GM18909 (cell line): ENCODE results near the gene COPA.

Experiments
- ATAC-seq: cut with Tn5 transposase; IDR thresholded peaks from one replicate; pipeline ENCODE4 v1.9.1; 2021; ENCODE audit warnings: mild to moderate bottlenecking; ENCODE audit not compliant: unreplicated experiment, poor library complexity

The COPA gene

DNA sequence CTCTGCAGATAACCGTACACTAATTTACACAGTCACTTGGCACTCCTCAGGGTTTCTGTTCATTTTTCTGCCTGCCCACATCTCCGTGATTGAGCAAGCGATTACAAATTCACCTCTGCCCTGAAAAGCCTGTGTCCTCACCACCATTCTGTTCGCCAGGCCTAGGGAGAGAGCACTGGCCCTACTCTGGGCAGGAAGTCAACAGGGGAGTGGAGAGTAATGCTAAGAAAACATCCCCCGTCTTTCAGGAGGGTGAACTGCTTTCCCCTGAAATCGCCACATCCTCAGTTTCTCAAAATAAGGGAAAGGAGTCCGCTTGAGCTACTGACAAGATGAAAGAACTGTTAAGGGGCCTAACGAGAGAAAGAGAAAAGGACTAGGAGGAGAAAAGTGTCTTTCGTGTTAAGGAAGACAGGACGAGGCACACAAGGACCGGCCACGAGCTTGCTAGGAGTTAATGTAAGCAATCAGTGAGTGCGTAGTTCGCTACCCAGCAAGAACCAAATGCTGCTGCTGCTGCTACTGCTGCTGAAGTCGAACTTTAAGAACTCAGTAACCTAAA is 58.7 kb downstream of the COPA start:
- ATAC-seq, result peak; percentile 34

DNA sequence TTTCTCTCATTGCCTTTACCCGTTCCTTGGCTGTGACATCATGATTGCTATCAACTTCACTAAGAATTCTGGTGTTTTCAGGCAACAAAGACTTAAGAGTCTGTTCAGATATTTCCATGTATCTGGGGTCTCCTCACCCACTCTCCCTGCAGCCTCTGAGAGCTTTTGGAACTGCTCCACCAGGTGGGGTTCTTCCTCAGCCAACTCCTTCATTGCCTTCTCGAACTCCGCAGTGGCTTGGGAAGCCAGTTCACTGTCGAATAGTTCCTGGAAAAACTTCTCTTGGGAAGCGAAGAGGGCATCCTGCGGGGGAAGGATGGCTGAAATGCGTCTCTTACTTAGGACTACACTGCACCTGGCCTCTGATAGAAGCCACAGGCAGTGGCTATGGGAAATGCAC is 60.2 kb downstream of the COPA start:
- ATAC-seq, result no peak

DNA sequence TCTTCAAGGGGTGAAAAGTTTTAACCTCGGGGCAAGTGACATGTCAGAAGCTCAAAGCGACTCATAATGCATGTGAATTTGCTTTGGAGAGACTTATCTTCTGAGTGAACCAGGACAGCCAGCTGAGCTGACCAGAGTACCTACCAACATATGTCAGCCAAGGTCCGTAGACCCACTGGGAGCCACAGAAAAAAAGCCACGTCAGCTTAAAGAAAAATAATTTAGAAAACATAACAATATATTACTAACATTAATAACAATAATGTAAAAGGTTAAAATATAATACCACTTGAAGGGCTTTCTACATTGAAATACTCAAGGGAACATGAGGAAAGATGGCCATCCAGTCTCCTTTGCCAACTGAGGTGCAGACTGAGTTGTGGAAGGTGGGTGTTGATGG is 65.1 kb downstream of the COPA start:
- ATAC-seq, result no peak

DNA sequence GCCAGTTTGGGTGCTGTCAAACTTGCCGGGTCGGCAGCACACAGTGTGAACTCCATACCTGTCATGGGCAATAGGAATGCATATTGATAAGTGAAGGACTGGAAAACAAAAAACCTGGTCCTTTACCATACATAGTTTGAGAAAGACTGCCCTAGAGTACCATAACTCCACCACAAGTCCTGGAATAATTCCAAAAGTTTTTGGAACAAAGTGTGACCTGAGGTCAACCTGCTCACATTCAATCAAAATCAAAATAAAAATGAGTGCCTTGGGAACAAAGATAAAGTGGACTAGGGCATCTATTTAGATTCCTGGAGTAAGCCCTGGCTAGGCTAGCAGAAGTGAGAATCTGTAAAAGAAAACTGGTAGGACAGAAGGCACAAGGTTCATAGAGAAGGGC is 65.7 kb downstream of the COPA start:
- ATAC-seq, result no peak

DNA sequence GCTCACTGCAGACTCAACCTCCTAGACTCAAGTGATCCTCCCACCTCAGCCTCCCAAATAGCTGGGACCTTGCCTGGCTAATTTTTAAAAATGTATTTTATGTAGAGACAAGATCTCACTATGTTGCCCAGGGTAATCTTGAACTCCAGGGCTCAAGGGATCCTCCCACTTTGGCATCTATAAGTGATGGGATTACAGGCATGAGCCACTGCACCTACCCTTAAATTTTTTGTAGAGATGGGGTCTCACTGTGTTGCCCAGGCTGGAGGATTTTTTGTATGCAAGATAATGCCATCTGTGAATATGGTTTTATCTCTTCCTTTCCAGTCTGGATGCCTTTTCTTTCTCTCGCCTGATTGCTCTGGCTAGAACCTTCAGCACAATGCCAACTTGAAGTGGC is 72.0 kb downstream of the COPA start:
- ATAC-seq, result no peak

DNA sequence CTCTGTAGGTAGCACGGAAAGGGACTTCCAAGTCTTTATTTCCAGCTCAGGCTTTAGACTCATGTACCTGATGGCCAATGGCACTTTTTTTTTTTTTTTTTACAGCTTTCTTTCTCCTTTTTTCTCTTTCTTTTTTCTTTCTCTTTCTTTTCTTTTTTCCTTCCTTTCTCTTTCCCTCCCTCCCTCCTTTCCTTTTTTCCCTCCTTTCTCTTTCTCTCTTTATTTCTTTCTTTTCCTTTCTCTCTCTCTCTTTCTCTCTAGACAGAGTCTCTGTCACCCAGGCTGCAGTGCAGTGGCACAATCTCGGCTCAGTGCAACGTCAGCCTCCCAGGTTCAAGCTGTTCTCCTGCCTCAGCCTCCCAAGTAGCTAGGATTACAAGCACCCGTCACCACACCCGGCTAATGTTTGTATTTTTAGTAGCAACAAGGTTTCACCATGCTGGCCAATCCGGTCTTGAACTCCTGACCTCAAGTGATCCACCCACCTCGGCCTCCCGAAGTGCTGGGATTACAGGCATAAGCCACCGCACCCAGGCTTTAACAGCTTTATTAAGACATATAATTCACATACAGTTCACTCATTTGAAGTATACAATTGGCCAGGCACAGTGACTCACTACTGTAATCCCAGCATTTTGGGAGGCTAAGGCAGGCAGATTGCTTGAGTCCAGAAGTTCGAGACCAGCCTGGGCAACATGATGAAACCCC is 75.6 kb downstream of the COPA start:
- no peak for ATAC-seq

DNA sequence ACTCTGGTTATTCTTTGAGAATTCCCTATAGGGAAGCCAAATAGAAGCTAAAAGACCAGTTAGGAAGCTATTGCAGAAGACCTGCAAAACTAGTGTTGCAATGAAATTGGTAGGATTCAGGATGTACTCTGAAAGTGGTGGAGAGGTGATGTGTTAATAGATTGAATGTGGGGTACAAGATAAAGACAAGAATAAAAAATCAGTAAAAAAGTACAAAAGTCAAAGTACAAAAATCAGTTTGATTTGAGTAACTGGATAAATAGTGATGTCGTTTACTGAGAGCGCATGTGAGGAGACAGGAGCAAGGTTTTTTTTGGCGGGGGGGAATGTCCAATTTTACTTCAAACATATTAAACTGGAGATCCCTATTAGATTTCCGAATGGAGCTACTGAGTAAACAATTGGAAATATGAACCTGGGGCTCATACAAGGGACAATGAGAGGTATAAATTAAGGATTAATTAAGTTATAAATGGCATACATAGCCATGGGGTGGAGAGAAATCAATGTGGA is 78.2 kb downstream of the COPA start:
- ATAC-seq, result no peak

DNA sequence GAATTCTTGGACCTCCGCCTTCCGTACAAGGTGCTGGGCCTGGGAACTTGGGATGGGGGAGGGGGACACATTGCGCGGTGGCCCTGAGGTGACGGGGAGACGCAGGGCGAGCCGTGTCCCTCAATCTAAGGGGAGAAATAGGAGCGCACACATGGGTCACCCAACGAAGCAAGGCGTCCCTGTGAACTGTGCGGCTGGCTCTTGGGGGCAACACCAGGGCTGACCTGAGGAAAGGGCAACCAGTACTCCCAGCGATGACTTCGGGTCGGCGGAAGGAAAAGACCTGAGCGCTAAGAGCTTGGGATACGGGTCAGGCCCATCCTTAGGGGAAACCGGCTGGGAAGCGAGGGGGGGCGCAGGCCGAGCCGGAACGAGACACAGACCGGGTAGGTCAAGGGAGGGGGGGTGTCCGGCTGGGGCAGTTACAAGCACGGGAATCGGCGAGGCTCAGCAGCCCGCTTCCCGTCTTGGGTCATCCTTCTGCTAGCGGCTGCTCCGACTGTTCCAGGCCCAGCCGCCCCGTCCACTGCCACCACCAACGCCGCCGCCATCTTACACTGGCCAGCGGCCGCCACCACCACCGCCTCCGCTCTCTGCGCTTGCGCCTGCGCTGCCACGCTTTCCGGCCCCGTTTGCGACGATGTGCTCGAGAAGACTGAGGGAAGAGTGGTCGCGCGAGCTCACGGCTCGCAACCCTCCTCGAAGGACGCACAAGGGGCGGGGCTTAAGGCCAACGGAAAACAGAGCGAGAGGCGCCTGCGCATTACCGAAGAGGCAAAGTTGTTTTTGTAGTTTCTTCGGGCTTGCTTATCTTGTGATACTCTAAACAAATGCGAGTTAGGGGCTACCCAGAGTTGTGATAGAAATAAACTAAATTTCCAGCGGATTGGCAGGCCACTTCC is 80.9 kb downstream of the COPA start, which contains the start of gene DCAF8:
TSS of gene DCAF8 (minus strand) at position 657 of the 902 bp plus-strand sequence. CDS start 18,541 bp downstream, outside the sequence.
- peak; percentile 86 for ATAC-seq

DNA sequence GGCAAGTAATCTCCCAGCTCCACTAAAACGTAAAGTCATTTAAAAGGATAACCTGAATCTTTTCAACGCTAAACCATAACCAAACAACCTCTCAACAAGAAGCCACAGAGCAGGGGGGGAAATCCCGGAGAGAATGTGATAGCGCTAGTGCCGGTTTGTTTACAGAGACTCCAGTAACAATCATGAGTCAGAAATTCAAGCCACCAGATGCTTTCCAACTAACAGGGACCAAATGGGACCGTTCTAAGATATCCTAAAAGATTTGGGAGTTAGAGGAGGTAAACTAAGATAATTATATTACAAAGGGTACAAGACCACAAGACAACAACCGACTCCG is 81.5 kb downstream of the COPA start:
- peak; percentile 24 for ATAC-seq

DNA sequence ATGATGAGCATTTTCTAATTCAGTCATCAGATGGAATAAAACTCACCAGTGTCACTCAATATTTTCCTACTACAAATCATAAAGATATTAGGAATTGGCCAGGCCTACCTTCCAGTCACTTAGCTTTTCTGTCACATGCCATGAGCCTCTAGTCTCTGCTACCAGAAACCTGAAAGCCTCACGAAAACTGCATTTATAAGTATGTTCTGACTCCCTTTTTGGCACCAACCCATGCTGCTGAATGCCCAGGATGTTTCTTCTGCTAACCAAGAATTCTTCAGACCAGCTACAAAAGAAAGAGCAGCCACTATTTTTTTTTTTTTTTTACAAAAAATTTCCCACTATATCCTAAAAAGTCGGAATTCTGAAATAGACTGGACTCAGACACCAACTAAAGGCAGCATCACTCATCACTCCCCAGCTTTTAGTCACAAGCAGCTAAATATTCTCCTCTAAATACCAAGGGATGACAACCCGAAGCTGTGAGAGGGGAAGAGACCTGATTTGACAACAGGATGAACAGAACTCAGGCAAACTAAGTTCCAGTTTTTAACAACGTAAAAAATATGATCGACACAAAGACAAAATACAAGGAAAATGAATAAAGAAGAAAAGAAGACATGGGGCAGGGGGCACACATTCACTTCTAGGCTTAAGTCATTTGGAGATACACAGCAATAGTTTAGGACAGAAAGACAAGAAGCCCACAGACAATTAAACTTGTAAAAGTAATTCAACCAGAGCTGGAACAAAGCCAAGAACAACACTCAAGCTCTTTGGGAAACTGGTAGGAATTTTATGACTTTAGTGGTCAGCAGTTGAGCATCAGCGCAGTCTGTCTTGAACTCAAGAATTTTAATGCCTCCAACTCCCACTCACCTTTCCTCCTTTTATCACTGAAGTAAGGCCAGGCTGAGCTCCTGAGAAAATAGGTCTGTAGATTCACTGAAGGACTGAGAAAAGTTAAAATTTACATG is 82.4 kb downstream of the COPA start:
- no peak for ATAC-seq

DNA sequence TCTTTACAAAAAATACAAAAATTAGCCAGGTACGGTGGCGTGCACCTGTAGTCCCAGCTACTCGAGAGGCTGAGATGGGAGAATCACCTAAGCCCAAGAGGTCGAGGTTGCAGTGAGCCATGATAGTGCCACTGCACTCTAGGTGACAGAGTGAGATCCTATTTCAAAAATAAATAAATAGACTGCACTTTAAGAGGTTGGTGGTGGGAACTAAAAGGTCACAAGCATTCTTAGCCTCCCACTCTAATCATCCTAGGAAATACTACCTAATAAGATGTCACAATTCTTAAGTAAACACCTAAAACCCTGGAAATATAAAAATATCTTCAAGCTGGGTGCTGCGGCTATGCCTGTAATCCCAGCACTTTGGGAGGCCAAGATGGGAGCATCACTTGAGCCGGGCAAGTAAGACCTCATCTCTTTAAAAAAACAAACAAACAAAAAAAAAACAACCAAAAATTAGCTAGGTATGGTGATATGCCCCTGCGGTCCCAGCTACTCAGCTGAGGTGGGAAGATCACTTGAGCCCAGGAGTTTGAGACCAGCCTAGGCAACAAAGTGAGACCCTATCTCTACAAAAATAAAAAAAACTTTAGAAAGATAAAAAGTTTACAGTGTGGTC is 84.8 kb downstream of the COPA start:
- ATAC-seq, result no peak

DNA sequence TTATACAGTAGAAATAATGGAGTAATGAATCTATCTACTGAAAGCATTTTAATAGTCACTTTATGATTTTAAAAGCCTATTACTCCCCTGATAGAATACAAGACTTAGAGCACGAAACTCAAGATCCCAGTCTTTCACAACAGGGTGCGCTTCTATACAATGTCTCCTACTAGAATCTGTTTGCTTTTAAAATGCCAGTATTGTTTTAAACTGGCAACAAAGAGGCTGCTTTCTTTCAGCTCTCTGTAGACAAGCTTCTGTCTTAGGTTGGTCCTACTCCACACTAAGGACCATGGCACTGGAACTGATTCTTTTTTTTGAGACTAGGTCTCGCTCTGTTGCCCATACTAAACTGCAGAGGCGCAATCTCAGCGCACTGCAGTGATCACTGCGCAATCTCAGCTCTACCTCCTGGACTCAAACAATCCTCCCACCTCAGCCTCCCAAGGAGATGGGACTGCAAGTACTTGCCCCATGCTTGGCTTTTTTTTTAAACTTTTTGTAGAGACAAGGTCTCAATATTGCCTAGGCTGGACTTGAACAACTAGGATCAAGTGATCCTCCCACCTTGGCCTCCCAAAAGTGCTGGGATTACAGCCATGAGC is 85.5 kb downstream of the COPA start:
- ATAC-seq, result no peak

DNA sequence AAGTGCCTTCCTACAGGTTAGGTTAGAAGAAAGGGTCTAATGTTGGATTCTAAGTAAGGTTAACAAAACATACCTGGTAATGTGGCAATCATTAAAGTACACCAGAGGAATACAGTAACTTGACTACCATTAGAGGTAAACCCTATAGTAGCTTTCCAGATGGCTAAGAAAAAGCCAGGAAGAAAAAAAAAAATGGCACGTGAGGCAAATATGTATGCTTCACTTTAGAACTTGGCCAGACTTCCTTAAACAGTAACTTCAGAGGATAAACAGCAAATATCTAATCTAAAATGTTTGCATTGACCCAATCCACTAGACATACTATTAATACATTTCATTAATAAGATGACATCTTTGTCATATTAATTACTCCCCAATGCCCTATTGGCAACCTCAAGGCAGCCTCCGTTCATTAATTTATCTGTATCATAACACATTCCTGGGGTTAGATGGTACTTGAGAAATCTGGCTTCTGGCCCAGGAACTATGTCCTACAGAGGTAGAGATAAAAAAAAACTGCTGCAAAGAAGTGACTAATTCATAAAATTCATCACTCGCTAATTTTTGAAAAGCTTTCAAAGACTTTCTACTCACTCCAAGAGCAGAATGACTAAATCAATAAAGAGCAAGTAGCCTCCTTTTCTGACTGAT is 86.5 kb downstream of the COPA start:
- no peak for ATAC-seq

- ATAC-seq, result no peak
Measured at GRCh38 chr1:160255781-160256300, 87.2 kb downstream of the COPA start.

- ATAC-seq, result peak; percentile 80
Measured at GRCh38 chr1:160251687-160252526, 91.1 kb downstream of the COPA start.

DNA sequence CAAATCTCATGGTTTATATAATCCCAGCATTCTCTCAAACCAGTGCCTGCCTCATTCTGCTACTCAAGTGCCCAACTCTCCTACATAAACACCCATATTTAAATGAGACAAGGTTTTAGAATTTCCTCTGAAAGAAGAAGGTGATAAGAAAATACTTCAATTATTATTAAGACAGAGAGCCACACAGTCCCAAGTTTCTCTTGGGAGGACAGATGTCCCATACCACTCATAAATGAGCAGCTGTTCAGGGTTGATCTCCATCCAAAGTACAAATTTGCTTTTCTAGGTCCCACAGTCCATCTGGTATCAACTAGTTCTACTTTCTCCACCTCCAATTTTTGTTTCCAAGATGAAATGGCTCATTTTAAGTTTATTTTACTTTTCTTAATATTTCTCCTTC is 92.0 kb downstream of the COPA start:
- no peak for ATAC-seq

DNA sequence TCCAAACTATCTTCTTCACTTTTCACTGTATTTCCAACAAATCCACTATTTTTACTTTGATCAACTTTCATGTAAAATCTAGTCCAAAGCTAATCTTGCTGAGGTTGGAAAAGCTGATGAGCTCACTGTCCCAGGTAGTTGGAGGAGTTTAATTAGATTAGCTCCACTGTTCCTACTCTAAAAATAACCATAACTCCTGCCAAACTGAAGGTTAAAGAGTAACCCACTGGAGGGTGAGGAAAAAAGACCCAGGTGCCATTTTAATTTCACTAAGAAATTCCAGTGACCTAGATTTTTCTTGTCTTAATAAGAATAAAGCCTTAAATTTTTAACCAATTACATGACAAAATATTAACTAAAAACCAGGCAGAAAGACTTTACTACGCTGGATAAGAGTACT is 96.0 kb downstream of the COPA start:
- no peak for ATAC-seq

DNA sequence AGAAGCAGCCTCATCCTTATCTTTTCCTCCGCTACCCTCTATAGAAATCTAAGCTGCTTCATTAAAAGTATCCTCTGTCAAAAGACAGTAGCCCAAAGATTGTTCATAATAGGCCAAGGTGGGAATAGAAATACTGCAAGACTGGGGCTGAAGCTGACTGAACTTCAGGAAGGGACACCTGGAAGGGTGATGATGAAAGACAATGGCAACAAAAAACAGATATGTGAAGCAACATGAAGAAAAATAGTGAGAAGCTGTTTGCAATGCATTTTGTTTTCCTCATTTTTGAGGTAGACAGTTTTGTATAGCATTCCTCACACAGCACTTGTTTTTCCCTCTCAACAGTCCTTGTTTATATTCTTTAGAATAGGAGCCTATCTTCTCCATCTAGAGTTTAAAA is 97.6 kb downstream of the COPA start:
- no peak for ATAC-seq
